ENCODE measurements around the gene HS6ST3.

- TF ChIP-seq EZH2 (IDR thresholded peaks at IDR 0.05; ENCODE audit: borderline replicate concordance, low read length) (no peak), CTCF (IDR thresholded peaks at IDR 0.05; ENCODE audit: low read length) (no peak)
Observed at GRCh38 chr13:96782186-96782585, 692.3 kb downstream of the HS6ST3 start.

All from OCI-LY1 (cell line).